Superior temporal gyrus (tissue), 1 donor: ENCODE results near the gene TTLL8.
A peak's percentile ranks its signal among the peaks of the same experiment; 100 is the strongest.
"Not testable (repeated sequence)": the region's sequence is repeated elsewhere in the genome, so short reads cannot be mapped to it uniquely, and the experiment has no call there.

Experiments used
- DNase-seq: peaks from one replicate; pipeline ENCODE4 v3.0.0-alpha.2; 2016; ENCODE audit errors: extremely low spot score

TTLL8 gene

GRCh38 chr22:49989826-49990225 lies 68.3 kb downstream of the TTLL8 start:
- not testable (repeated sequence) for DNase-seq

GRCh38 chr22:49986325-49986724 lies 71.8 kb downstream of the TTLL8 start:
- DNase-seq: no peak

DNA sequence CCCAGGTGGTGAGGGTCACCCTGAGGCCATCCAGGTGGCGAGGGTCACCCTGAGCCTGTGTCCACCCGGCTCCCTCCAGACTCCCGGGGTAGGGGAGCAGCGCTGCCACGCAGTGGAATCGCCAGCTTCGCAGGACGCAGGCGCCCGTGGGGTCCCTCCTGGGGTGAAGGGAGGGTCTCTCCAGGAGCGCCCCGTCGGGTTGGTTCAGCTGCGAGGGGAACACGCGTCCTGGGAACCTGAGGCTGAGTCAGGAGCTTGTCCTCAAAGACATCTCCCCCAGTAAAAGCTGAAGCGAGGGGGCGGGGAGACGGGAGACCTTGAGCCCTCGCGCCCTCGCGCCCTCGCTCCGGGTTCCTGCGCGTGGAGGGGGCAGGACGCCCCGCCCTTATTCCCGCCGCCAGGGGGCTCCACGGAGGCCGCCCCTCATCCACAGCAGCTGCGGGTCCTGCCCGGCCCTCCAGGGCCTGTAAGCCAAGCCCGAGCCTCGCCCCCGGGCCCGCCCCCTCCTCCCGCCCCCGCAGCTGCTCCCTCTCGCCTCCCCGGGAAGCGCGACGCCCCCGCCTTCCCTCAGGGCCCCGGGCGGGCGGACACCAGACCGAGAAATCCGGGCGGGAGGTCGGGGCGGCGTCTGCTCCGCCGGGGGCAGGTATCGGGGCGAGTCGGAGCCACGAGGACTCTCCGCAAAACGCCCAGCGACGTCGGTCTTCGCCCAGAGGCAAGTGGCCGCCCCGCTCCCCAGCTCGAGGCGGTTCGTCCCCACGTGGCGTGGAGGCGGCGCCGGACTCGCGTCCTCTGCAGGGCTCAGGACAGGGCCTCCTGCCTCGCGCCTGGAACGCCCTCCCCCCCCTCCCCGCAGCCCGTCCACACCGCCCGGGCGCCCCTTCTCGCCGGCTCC lies 74.7 kb downstream of the TTLL8 start:
- no peak for DNase-seq

DNA sequence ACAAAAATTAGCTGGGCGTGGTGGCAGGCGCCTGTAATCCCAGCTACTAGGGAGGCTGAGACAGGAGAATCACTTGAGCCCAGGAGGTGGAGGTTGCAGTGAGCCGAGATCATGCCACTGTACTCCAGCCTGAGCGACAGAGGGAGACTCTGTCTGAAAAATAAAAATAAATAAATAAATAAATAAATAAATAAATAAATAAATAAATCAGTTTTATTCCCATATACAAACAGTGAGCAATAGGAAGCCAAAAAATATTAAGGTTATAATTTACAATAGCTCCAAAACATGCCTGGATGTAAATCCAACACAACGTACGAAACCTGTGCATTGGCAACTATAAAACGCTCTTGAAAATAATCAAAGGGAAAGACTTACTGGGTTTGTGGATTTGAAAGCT lies 76.3 kb downstream of the TTLL8 start:
- not testable (repeated sequence) for DNase-seq

GRCh38 chr22:49979587-49980264 lies 78.4 kb downstream of the TTLL8 start:
- no peak for DNase-seq

DNA sequence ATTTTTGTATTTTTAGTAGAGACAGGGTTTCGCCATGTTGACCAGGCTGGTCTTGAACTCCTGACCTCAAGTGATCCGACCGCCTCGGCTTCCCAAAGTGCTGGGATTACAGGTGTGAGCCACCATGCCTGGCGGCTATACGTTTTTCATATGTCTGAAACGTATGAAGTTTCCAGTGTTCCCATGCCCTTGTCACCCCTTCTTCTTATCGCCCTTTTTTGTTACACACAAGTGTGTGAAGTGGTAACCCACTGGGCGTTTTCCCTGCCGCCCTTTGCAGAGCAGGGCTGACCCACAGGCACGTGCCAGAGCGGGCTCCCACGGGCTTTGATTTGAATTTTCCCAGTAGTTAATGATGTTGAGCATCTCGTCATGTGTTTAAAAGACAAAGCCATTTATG lies 80.5 kb downstream of the TTLL8 start:
- no peak for DNase-seq

- peak; percentile 49 for DNase-seq
These were observed 81.5 kb downstream of the TTLL8 start for GRCh38 chr22:49976439-49977175.

DNA sequence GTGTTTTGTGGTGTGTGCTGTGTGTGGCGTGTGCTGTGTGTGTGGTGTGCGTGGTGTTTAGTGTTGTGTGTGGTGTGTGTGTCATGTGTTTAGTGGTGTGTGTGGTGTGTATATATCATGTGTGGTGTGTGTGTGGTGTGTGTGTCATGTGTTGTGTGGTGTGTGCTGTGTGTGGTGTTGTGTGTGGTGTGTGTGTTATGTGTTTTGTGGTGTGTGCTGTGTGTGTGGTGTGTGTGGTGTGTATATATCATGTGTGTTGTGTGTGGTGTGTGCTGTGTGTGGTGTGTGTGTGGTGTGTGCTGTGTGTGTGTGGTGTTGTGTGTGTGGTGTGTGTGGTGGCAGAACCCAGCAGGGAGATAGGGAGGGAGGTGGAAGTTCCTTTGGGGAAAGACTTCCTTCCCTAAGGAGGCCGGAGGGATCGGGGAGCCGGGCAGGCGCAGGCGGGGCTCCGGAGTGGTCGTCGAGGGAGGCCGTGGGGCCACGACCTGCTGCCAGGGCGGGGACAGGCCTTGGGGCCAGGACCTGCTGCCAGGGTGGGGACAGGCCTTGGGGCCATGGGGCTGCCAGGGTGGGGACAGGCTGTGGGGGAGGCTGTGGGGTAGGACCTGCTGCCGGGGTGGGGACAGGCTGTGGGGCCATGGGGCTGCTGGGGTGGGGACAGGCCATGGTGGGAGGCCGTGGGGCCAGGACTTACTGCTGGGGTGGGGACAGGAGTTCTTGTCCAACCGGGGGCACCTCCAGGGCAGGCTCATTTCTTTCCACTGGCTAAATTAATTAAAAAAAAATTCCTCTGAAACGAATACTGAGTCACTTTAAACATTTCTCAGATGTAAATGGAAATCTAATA lies 82.3 kb downstream of the TTLL8 start:
- no peak for DNase-seq

DNA sequence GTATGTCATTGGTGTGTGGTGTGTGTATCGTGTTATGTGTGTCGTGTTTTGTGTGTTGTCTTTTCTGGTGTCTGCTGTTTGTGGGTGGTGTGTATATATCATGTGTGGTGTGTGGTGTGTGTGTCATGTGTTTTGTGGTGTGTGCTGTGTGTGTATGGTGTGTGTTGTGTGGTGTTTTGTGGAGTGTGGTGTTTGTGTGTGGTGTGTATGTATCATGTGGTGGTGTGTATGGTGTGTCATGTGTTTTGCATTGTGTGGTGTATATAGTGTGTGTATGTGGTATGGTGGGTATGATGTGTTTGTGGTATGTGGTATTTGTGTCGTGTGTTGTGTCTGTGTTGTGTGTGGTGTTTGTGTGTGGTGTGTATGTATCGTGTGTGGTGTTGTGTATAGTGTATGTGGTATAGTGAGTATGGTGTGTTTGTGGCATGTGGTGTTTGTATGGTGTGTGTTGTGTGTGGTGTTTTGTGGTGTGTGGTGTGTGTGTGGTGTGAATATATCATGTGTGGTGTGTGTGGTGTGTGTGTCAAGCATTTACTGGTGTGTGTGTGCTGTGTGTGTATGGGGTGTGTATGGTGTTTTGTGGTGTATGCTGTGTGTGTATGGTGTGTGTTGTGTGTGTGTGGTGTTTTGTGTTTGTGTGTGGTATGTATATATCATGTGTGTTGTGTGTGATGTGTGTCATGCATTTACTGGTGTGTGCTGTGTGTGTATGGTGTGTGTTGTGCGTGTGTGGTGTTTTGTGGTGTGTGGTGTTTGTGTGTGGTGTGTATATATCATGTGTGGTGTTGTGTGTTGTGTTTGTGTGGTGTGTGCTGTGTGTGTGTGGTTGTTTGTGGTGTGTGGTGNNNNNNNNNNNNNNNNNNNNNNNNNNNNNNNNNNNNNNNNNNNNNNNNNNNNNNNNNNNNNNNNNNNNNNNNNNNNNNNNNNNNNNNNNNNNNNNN lies 84.8 kb downstream of the TTLL8 start:
- no peak for DNase-seq

DNA sequence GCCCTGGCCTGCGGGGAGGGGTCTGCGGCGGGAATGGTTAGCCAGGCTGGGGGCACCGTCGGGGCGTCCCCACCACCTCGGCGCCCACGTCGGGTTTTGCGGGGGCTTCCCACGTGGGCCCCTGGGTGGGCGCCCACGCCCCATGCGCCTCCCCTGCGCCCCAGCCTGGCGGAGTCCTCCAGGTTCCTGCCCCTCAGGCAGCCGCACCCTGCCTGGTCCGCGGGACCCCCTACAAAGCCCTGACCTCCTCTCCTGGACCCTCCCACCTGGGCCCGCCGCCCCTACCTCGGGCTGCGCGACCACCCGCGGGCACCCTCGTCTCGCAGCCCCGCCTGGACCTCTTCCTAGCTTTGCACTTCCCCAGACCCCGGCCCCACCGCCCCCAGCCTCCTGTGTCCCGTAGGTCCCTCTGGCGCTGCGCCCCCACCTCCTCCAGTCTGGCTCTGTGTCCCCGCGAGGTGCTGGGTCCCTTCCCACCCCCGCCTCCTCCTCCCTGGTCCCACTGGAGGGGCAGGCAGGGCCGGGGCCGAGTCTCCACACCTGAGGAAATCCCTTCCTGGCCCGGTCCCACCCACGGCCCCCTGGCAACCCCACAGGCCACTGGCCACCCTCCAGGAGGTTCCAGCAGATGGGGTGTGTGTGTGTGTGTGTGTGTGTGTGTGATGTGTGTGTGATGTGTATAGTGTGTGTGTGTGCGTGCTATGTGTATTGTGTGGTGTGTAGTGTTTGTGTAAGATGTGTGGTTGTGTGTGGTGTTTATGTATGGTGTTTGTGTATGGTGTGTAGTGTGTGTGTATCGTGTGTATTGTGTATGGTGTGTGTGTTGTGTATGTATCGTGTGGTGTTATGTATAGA lies 85.7 kb downstream of the TTLL8 start:
- DNase-seq: no peak

DNA sequence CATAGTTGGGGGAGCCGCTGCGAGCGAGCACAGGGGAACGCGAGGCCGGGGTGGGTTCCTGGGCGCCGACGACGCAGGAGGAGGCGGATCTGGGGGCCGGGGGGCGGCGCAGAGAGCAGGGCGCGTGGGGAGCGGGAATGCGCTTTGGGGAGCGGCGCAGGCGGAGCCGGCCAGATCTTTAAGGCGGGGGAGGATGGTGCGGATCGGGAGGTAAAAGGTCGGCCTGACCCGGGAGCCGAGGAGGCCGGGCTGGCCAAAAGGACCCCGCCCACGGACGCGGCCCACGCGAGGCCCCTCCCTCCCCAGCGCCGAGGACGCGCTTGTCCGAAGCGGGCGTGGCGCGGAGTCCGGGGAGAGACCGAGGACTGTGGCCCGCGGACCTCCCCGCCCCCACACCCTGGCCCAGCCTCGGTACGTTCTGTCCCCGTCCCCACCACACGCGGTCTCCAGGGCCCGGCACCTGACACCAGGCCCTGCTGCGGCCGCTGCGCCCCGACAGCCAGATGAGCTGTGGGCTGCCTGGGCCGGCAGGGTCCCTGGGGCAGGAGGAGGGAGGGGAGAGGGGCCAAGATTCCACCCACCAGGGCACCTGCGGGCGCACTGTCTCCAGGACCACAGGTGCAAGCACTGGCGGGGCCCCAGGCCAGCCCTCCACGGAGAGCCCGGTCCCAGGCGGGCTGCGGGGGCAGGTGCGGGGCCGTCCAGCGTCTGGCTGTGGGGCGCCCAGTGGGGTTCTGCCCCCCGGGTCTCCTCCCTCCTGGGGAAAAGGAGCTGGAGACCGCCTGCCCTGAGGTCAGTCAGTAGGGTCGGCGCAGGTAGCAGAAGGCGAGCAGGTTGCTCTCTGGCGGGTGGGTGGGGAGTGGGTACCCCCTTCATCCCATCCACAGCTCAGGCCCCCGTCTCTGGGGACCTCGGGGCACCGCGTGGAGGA lies 86.6 kb downstream of the TTLL8 start:
- DNase-seq: peak; percentile 16

DNA sequence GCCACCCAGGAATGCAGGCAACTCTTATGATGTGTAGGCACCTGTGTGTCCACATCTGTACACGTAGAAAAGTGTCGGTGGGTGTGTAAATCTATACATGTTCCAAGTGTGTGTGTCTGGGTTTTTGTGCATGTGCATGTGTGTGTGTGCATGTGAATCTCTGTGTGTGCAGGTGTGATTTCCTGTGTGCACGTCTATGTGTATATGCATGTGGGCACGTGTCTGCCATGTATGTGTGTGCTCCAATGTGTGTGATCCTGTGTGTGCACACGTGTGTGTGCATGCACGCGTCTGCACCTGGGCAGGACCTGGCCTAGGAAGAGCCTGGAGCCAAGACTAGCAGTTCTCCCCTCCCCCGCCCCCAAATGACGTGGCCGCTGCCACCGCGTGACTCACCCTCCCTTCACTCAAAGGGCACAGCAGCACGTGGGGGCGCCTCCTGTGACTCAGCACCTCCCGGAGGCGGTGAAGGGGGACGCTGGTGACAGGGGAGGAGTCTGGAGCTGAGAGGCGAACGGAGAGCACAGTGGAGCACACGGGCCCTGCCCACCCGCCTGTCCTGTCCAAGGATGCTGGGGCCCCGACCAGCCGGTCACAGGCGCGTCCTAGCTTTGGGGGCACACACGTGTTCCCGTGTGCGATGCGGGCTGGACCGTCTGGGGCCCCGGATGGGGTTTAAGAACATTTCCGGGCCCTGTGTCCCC lies 87.4 kb downstream of the TTLL8 start:
- peak; percentile 91 for DNase-seq

DNA sequence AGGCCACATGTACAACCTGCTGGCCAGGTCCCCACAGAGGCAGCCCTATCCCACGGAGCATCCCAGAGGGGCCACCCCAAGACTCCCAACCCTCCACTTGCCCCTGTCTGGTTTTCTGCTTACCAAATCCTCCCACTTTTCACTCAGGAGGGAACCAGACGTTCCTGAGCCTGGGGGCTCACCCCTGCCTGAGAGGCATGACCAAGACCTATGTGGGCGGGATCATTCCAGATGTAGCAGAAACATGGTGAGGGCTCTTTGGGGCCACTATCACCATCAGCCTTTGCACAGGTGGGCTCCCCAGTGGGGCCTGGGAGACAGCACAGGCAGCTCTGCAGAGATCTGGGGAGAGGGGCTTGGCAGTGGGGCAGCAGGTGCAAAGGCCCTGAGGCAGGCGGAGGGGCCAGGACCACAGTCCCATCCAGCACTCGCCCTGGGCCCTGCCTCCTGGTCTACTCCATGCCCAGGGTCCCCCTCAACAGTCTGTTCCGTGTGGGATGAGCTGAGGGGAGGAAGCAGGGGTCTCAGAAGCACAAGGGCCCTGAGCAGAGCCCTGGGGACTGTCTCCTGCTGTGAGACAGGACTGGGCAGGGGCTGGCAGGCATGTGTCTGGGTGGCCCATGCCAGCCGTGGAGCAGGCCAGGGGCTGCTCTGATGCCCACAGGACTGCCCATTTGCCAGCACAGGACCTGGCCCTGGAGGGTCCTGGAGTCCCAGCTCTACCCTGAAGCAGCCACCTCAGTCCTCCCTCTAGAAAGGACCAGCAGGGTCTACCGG lies 88.2 kb downstream of the TTLL8 start:
- DNase-seq: no peak

GRCh38 chr22:49968831-49969661 lies 89.1 kb downstream of the TTLL8 start:
- DNase-seq: no peak
